Progenitor cell of endocrine pancreas (in vitro differentiated cells): ENCODE measurements around the gene MAPKAPK2. TPM values are rescaled to one million over a fixed set of nuclear protein-coding genes. Genes with fewer than 3 reads are reported as not detected.
"Not testable (repeated sequence)": the region's sequence is repeated elsewhere in the genome, so short reads cannot be mapped to it uniquely, and the experiment has no call there.

Experiments
- DNase-seq: peaks from one replicate; pipeline ENCODE4 v3.0.0; 2021; ENCODE audit warnings: low spot score; ENCODE audit not compliant: unreplicated experiment
- H3K27ac Mint-ChIP-seq: 2 replicates; pipeline ENCODE4 v1.8.0; 2021; ENCODE audit warnings: mild to moderate bottlenecking, moderate library complexity, mixed read lengths
- H3K27me3 Mint-ChIP-seq: 2 replicates; pipeline ENCODE4 v1.8.0; 2021; ENCODE audit warnings: mixed read lengths
- H3K36me3 Mint-ChIP-seq: 2 replicates; pipeline ENCODE4 v1.8.0; 2022; ENCODE audit warnings: mixed read lengths; ENCODE audit not compliant: insufficient read depth
- H3K4me1 Mint-ChIP-seq: 2 replicates; pipeline ENCODE4 v1.8.0; 2021; ENCODE audit warnings: low read depth, mixed read lengths
- H3K4me3 Mint-ChIP-seq: 2 replicates; pipeline ENCODE4 v1.8.0; 2021; ENCODE audit warnings: low read depth, mild to moderate bottlenecking, moderate library complexity, mixed read lengths
- H3K9me3 Mint-ChIP-seq: 2 replicates; pipeline ENCODE4 v1.8.0; 2021; ENCODE audit warnings: low read depth, mixed read lengths
- CTCF ChIP-seq: fragments of 200-600 bp; sonication (generic); IDR thresholded peaks from one replicate; pipeline ENCODE4 v1.5.0; 2021; ENCODE audit warnings: antibody characterized with exemption, mild to moderate bottlenecking; ENCODE audit not compliant: unreplicated experiment
- total RNA-seq: library from RNA; stranded (reverse); gene quantifications from 2 replicates; pipeline ENCODE4 v1.2.1, GENCODE V29; 2021

Gene MAPKAPK2
- total RNA-seq, 1 donor from 2014 or later = 60.8 TPM

DNA sequence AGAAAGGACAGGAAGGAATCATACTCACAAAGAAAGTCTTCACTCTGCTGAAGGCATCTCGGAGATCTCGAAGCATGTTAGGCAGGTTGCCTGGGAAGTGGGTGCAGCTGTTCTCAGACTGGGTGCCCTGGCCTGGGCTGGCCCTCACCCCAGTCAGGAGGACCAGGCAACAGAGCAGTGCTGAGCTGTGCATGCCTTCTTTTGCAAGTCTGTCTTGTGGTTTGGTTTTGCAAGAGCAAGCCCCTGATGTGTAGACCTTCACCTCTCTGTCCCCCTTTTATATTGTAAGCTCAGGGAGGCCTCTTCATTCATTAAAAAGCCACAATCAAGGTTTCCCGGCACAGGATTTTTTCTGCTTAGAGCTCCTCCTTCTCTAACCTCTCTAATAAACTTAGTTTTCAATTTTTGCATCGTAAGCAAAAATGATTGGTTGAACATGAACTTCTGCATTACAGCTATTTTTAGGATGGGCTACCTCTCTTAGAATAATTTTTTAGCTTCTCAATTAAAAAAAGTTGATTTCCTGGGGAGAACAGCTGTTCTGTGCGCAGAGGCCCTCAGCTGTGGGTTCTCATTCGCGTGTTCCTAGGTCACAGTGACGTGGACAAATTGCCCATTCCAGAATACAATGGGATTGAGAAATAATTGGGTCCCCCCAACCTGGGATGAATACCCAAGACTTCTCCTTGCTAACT, 87.7 kb downstream of the MAPKAPK2 start, which contains the start of gene IL10:
Gene IL10, minus strand, starts transcription at position 252 of the 695 bp plus-strand sequence. Its CDS starts 59 bp downstream, at position 193.
- TF ChIP-seq CTCF = no peak
- H3K4me3 Mint-ChIP-seq = no peak within 1 kb of the TSS
- H3K9me3 Mint-ChIP-seq = no peaks in the 10 kb centered on the region
- no peak within 1 kb of the TSS for H3K27ac Mint-ChIP-seq
- no peak for DNase-seq
- H3K36me3 Mint-ChIP-seq = no peaks in the 10 kb centered on the region
- H3K27me3 Mint-ChIP-seq = peaks cover 19% of the 10 kb centered on the region
- H3K4me1 Mint-ChIP-seq = peaks cover 37% of the 10 kb centered on the region

- Mint-ChIP-seq H3K36me3 (no peaks in the 10 kb centered on the region), H3K4me1 (peaks cover 33% of the 10 kb centered on the region), H3K9me3 (no peaks in the 10 kb centered on the region), H3K27me3 (peaks cover 19% of the 10 kb centered on the region), H3K4me3 (no peak overlapping the region), H3K27ac (no peak overlapping the region)
- TF ChIP-seq CTCF = no peak
- DNase-seq = no peak
Measured at GRCh38 chr1:206774093-206774492, 89.4 kb downstream of the MAPKAPK2 start.

GRCh38 chr1:206776229-206776628, 91.5 kb downstream of the MAPKAPK2 start:
- no peak for TF ChIP-seq CTCF
- peaks cover 12% of the 10 kb centered on the region for H3K27me3 Mint-ChIP-seq

GRCh38 chr1:206778031-206778430, 93.3 kb downstream of the MAPKAPK2 start:
- no peaks in the 10 kb centered on the region for H3K9me3 Mint-ChIP-seq
- H3K27ac Mint-ChIP-seq = no peak overlapping the region
- DNase-seq = no peak
- no peaks in the 10 kb centered on the region for H3K36me3 Mint-ChIP-seq
- no peaks in the 10 kb centered on the region for H3K27me3 Mint-ChIP-seq
- peaks cover 13% of the 10 kb centered on the region for H3K4me1 Mint-ChIP-seq
- TF ChIP-seq CTCF = no peak
- no peak overlapping the region for H3K4me3 Mint-ChIP-seq

More at GRCh38 chr1:206776229-206776628, 91.5 kb downstream of the MAPKAPK2 start:
- DNase-seq = no peak
- no peak overlapping the region for H3K4me3 Mint-ChIP-seq
- no peaks in the 10 kb centered on the region for H3K36me3 Mint-ChIP-seq
- H3K9me3 Mint-ChIP-seq = no peaks in the 10 kb centered on the region
- no peak overlapping the region for H3K27ac Mint-ChIP-seq
- H3K4me1 Mint-ChIP-seq = peaks cover 16% of the 10 kb centered on the region

DNA sequence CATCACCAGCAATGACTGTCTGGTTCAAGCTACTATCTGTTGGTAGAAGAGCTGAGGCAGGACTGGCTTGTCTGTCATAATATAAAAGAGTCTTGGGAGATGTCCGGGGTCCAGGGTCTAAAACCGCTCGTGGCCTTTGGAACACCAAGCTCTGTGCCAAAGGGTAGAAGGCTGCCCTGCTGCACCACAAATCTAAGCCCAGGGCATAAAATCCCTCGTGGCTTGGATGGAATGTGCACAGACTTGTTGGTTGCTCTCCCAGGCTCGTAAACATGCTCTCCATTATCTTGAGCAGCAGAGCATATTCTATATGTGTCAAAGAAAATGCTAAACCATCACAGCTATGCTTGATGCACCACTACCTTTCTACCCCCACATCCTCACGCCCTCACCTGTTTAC, 94.2 kb downstream of the MAPKAPK2 start:
- H3K9me3 Mint-ChIP-seq, DNase-seq, H3K36me3 Mint-ChIP-seq, H3K27ac Mint-ChIP-seq, H3K4me3 Mint-ChIP-seq, H3K27me3 Mint-ChIP-seq: not testable (repeated sequence)
- peaks cover 13% of the 10 kb centered on the region for H3K4me1 Mint-ChIP-seq

- Mint-ChIP-seq H3K9me3 (no peaks in the 10 kb centered on the region), H3K27ac (no peak overlapping the region), H3K4me3 (no peak overlapping the region), H3K4me1 (peaks cover 12% of the 10 kb centered on the region), H3K27me3 (peaks cover 4% of the 10 kb centered on the region), H3K36me3 (no peaks in the 10 kb centered on the region)
- TF ChIP-seq CTCF = no peak
- DNase-seq = no peak
Measured at GRCh38 chr1:206779638-206780037, 94.9 kb downstream of the MAPKAPK2 start.
